IgD-negative memory B cell (primary cell): ENCODE data around the gene ZNF423. TPM values are rescaled to one million over a fixed set of nuclear protein-coding genes. Genes with fewer than 3 reads are reported as not detected.
"Not testable (repeated sequence)": the region's sequence is repeated elsewhere in the genome, so short reads cannot be mapped to it uniquely, and the experiment has no call there.

ENCODE experiments used
- H3K27ac Mint-ChIP-seq, 3 donors: one replicate each; pipeline ENCODE4 v1.8.0; 2020 to 2022; ENCODE audit warnings: mild to moderate bottlenecking in 3 of 3, mixed read lengths in 3 of 3, moderate library complexity in 1 of 3
- H3K27me3 Mint-ChIP-seq: one replicate; pipeline ENCODE4 v1.8.0; 2021; ENCODE audit warnings: mixed read lengths
- H3K36me3 Mint-ChIP-seq: one replicate; pipeline ENCODE4 v1.8.0; 2020; ENCODE audit warnings: mild to moderate bottlenecking, mixed read lengths
- H3K4me1 Mint-ChIP-seq, 3 donors: one replicate each; pipeline ENCODE4 v1.8.0; 2020 to 2022; ENCODE audit warnings: mixed read lengths in 3 of 3, mild to moderate bottlenecking in 1 of 3
- H3K4me3 Mint-ChIP-seq, 4 donors: one replicate each; pipeline ENCODE4 v1.8.0; 2020 to 2022; ENCODE audit warnings: mild to moderate bottlenecking in 4 of 4, mixed read lengths in 4 of 4, moderate library complexity in 3 of 4
- H3K9me3 Mint-ChIP-seq, 3 donors: one replicate each; pipeline ENCODE4 v1.8.0; 2020 to 2021; ENCODE audit warnings: mixed read lengths in 3 of 3, mild to moderate bottlenecking in 1 of 3
- polyA plus RNA-seq: library from polyadenylated mRNA; unstranded; fragments of 300-500 nt; fragmentation: Illumina TruSeq; gene quantifications from one replicate; pipeline ENCODE4 v1.2.3, GENCODE V29; 2021

The ZNF423 gene
- polyA plus RNA-seq, 1 donor from 2014 or later, result not detected

- Mint-ChIP-seq H3K4me1 (no peaks in the 10 kb centered on the region), H3K27ac (no peak overlapping the region), H3K4me3 (peak overlapping the region in 1 of 4 donors; percentile 36), H3K36me3 (no peaks in the 10 kb centered on the region), H3K27me3 (no peaks in the 10 kb centered on the region), H3K9me3 (no peaks in the 10 kb centered on the region)
Measured at GRCh38 chr16:49519741-49520140, 336.2 kb downstream of the ZNF423 start.

- no peaks in the 10 kb centered on the region for H3K36me3 Mint-ChIP-seq
- no peaks in the 10 kb centered on the region for H3K4me1 Mint-ChIP-seq
- no peaks in the 10 kb centered on the region for H3K27me3 Mint-ChIP-seq
- no peaks in the 10 kb centered on the region for H3K9me3 Mint-ChIP-seq
- no peak overlapping the region for H3K4me3 Mint-ChIP-seq
- H3K27ac Mint-ChIP-seq, result no peak overlapping the region
Measured at GRCh38 chr16:49519008-49519656, 336.8 kb downstream of the ZNF423 start.

GRCh38 chr16:49516382-49517036, 339.4 kb downstream of the ZNF423 start:
- no peaks in the 10 kb centered on the region for H3K9me3 Mint-ChIP-seq
- H3K4me1 Mint-ChIP-seq, result no peaks in the 10 kb centered on the region
- no peaks in the 10 kb centered on the region for H3K36me3 Mint-ChIP-seq
- no peak overlapping the region for H3K27ac Mint-ChIP-seq
- H3K4me3 Mint-ChIP-seq, result no peak overlapping the region
- no peaks in the 10 kb centered on the region for H3K27me3 Mint-ChIP-seq

GRCh38 chr16:49515861-49516260, 340.1 kb downstream of the ZNF423 start:
- no peaks in the 10 kb centered on the region for H3K9me3 Mint-ChIP-seq
- H3K4me1 Mint-ChIP-seq, result no peaks in the 10 kb centered on the region
- no peak overlapping the region for H3K27ac Mint-ChIP-seq
- H3K27me3 Mint-ChIP-seq, result no peaks in the 10 kb centered on the region
- H3K4me3 Mint-ChIP-seq, result no peak overlapping the region
- H3K36me3 Mint-ChIP-seq, result no peaks in the 10 kb centered on the region

- Mint-ChIP-seq H3K4me1 (no peaks in the 10 kb centered on the region), H3K36me3 (no peaks in the 10 kb centered on the region), H3K27me3 (no peaks in the 10 kb centered on the region), H3K4me3 (no peak overlapping the region), H3K27ac (no peak overlapping the region), H3K9me3 (no peaks in the 10 kb centered on the region)
Measured at GRCh38 chr16:49515016-49515565, 340.8 kb downstream of the ZNF423 start.

- Mint-ChIP-seq H3K4me3 (no peak overlapping the region), H3K4me1 (no peaks in the 10 kb centered on the region), H3K36me3 (no peaks in the 10 kb centered on the region), H3K27me3 (no peaks in the 10 kb centered on the region), H3K27ac (no peak overlapping the region), H3K9me3 (no peaks in the 10 kb centered on the region)
Measured at GRCh38 chr16:49514073-49514980, 341.6 kb downstream of the ZNF423 start.

GRCh38 chr16:49513040-49513439, 342.9 kb downstream of the ZNF423 start:
- H3K4me1 Mint-ChIP-seq, result no peaks in the 10 kb centered on the region
- H3K9me3 Mint-ChIP-seq, result no peaks in the 10 kb centered on the region
- no peaks in the 10 kb centered on the region for H3K27me3 Mint-ChIP-seq
- H3K4me3 Mint-ChIP-seq, result no peak overlapping the region
- no peak overlapping the region for H3K27ac Mint-ChIP-seq
- no peaks in the 10 kb centered on the region for H3K36me3 Mint-ChIP-seq

- Mint-ChIP-seq H3K27ac (no peak overlapping the region), H3K4me3 (no peak overlapping the region), H3K9me3 (no peaks in the 10 kb centered on the region), H3K27me3 (no peaks in the 10 kb centered on the region), H3K4me1 (no peaks in the 10 kb centered on the region), H3K36me3 (no peaks in the 10 kb centered on the region)
Measured at GRCh38 chr16:49510654-49511305, 345.1 kb downstream of the ZNF423 start.

GRCh38 chr16:49510141-49510540, 345.8 kb downstream of the ZNF423 start:
- Mint-ChIP-seq H3K36me3 (no peaks in the 10 kb centered on the region), H3K27me3 (no peaks in the 10 kb centered on the region), H3K27ac (no peak overlapping the region), H3K9me3 (no peaks in the 10 kb centered on the region), H3K4me3 (no peak overlapping the region), H3K4me1 (no peaks in the 10 kb centered on the region)

GRCh38 chr16:49506058-49507013, 349.6 kb downstream of the ZNF423 start:
- H3K27me3 Mint-ChIP-seq, H3K27ac Mint-ChIP-seq, H3K9me3 Mint-ChIP-seq, H3K36me3 Mint-ChIP-seq, H3K4me3 Mint-ChIP-seq: not testable (repeated sequence)
- H3K4me1 Mint-ChIP-seq, result peaks cover 0 to 12% (median 10%) of the 10 kb centered on the region in 3 donors

GRCh38 chr16:49505556-49505955, 350.4 kb downstream of the ZNF423 start:
- Mint-ChIP-seq H3K4me3 (no peak overlapping the region), H3K27ac (no peak overlapping the region), H3K36me3 (peaks cover 3% of the 10 kb centered on the region), H3K9me3 (peaks cover 0 to 2% (median 0%) of the 10 kb centered on the region in 3 donors), H3K4me1 (peaks cover 0 to 14% (median 10%) of the 10 kb centered on the region in 3 donors), H3K27me3 (no peaks in the 10 kb centered on the region)

GRCh38 chr16:49504626-49505025, 351.3 kb downstream of the ZNF423 start:
- H3K27ac Mint-ChIP-seq, result no peak overlapping the region
- H3K4me1 Mint-ChIP-seq, result peaks cover 0 to 14% (median 10%) of the 10 kb centered on the region in 3 donors
- no peaks in the 10 kb centered on the region for H3K27me3 Mint-ChIP-seq
- H3K36me3 Mint-ChIP-seq, result peaks cover 3% of the 10 kb centered on the region
- H3K9me3 Mint-ChIP-seq, result peaks cover 0 to 2% (median 0%) of the 10 kb centered on the region in 3 donors
- H3K4me3 Mint-ChIP-seq, result no peak overlapping the region

GRCh38 chr16:49504023-49504364, 351.9 kb downstream of the ZNF423 start:
- Mint-ChIP-seq H3K27ac (no peak overlapping the region), H3K4me1 (peaks cover 0 to 14% (median 10%) of the 10 kb centered on the region in 3 donors), H3K36me3 (peaks cover 3% of the 10 kb centered on the region), H3K4me3 (no peak overlapping the region), H3K27me3 (no peaks in the 10 kb centered on the region), H3K9me3 (peaks cover 0 to 2% (median 0%) of the 10 kb centered on the region in 3 donors)
